ENCODE data around the gene AURKB.

AURKB gene

GRCh38 chr17:8189041-8189710 is 21.2 kb downstream of the AURKB start:
- no peaks in the 10 kb centered on the region for H3K36me3 ChIP-seq (ENCODE audit: control insufficient read depth, insufficient read depth, low read length)
- H3K27me3 ChIP-seq (ENCODE audit: control insufficient read depth, insufficient read depth, low read length, poor library complexity, severe bottlenecking): peaks cover 21% of the 10 kb centered on the region
- H3K4me1 ChIP-seq (ENCODE audit: control insufficient read depth, insufficient read depth, low read length): peaks cover 17% of the 10 kb centered on the region
- WGBS, 2 experiments: 13% methylated on average over 67 of the region's 67 CpGs
- H3K9me3 ChIP-seq (ENCODE audit: control insufficient read depth, low read length): no peaks in the 10 kb centered on the region
- peak overlapping the region; percentile 58 for H3K4me3 ChIP-seq (ENCODE audit: insufficient read depth, low read depth, low read length)
- no peak overlapping the region for H3K27ac ChIP-seq (ENCODE audit: insufficient read depth, low read depth, low read length, poor library complexity, severe bottlenecking)

- Histone ChIP-seq H3K27me3 (ENCODE audit: control insufficient read depth, insufficient read depth, low read length, poor library complexity, severe bottlenecking) (peaks cover 21% of the 10 kb centered on the region), H3K27ac (ENCODE audit: insufficient read depth, low read depth, low read length, poor library complexity, severe bottlenecking) (no peak overlapping the region), H3K4me3 (ENCODE audit: insufficient read depth, low read depth, low read length) (peak overlapping the region; percentile 18), H3K9me3 (ENCODE audit: control insufficient read depth, low read length) (no peaks in the 10 kb centered on the region), H3K4me1 (ENCODE audit: control insufficient read depth, insufficient read depth, low read length) (peaks cover 17% of the 10 kb centered on the region), H3K36me3 (ENCODE audit: control insufficient read depth, insufficient read depth, low read length) (no peaks in the 10 kb centered on the region)
- 60 to 62% methylated on average over 12 of the region's 12 CpGs for WGBS, 2 experiments
Observed at GRCh38 chr17:8188263-8188839, 22.0 kb downstream of the AURKB start.

GRCh38 chr17:8187517-8188262 is 22.7 kb downstream of the AURKB start:
- peak overlapping the region; percentile 11 for H3K27ac ChIP-seq (ENCODE audit: insufficient read depth, low read depth, low read length, poor library complexity, severe bottlenecking)
- H3K36me3 ChIP-seq (ENCODE audit: control insufficient read depth, insufficient read depth, low read length): no peaks in the 10 kb centered on the region
- WGBS, 2 experiments: 3 to 4% methylated on average over 25 of the region's 25 CpGs

GRCh38 chr17:8186787-8187516 is 23.4 kb downstream of the AURKB start:
- 0% methylated on average over 32 of the region's 32 CpGs for WGBS, 2 experiments
- Histone ChIP-seq H3K4me1 (ENCODE audit: control insufficient read depth, insufficient read depth, low read length) (peaks cover 14% of the 10 kb centered on the region), H3K27me3 (ENCODE audit: control insufficient read depth, insufficient read depth, low read length, poor library complexity, severe bottlenecking) (peaks cover 21% of the 10 kb centered on the region), H3K9me3 (ENCODE audit: control insufficient read depth, low read length) (no peaks in the 10 kb centered on the region), H3K27ac (ENCODE audit: insufficient read depth, low read depth, low read length, poor library complexity, severe bottlenecking) (peak overlapping the region; percentile 11), H3K36me3 (ENCODE audit: control insufficient read depth, insufficient read depth, low read length) (no peaks in the 10 kb centered on the region), H3K4me3 (ENCODE audit: insufficient read depth, low read depth, low read length) (peak overlapping the region; percentile 67)

More at GRCh38 chr17:8187517-8188262, 22.7 kb downstream of the AURKB start:
- Histone ChIP-seq H3K9me3 (ENCODE audit: control insufficient read depth, low read length) (no peaks in the 10 kb centered on the region), H3K4me1 (ENCODE audit: control insufficient read depth, insufficient read depth, low read length) (peaks cover 15% of the 10 kb centered on the region), H3K27me3 (ENCODE audit: control insufficient read depth, insufficient read depth, low read length, poor library complexity, severe bottlenecking) (peaks cover 21% of the 10 kb centered on the region), H3K4me3 (ENCODE audit: insufficient read depth, low read depth, low read length) (peak overlapping the region; percentile 67)

GRCh38 chr17:8186446-8186786 is 24.0 kb downstream of the AURKB start:
- Histone ChIP-seq H3K36me3 (ENCODE audit: control insufficient read depth, insufficient read depth, low read length) (no peaks in the 10 kb centered on the region), H3K27me3 (ENCODE audit: control insufficient read depth, insufficient read depth, low read length, poor library complexity, severe bottlenecking) (peaks cover 21% of the 10 kb centered on the region), H3K9me3 (ENCODE audit: control insufficient read depth, low read length) (no peaks in the 10 kb centered on the region), H3K27ac (ENCODE audit: insufficient read depth, low read depth, low read length, poor library complexity, severe bottlenecking) (no peak overlapping the region), H3K4me3 (ENCODE audit: insufficient read depth, low read depth, low read length) (peak overlapping the region; percentile 67), H3K4me1 (ENCODE audit: control insufficient read depth, insufficient read depth, low read length) (peaks cover 14% of the 10 kb centered on the region)
- 0% methylated on average over 23 of the region's 23 CpGs for WGBS, 2 experiments

GRCh38 chr17:8185582-8186445 is 24.6 kb downstream of the AURKB start:
- no peak overlapping the region for H3K27ac ChIP-seq (ENCODE audit: insufficient read depth, low read depth, low read length, poor library complexity, severe bottlenecking)
- H3K4me1 ChIP-seq (ENCODE audit: control insufficient read depth, insufficient read depth, low read length): peaks cover 14% of the 10 kb centered on the region
- peak overlapping the region; percentile 67 for H3K4me3 ChIP-seq (ENCODE audit: insufficient read depth, low read depth, low read length)
- H3K9me3 ChIP-seq (ENCODE audit: control insufficient read depth, low read length): no peaks in the 10 kb centered on the region
- H3K27me3 ChIP-seq (ENCODE audit: control insufficient read depth, insufficient read depth, low read length, poor library complexity, severe bottlenecking): peaks cover 21% of the 10 kb centered on the region
- H3K36me3 ChIP-seq (ENCODE audit: control insufficient read depth, insufficient read depth, low read length): no peaks in the 10 kb centered on the region
- WGBS, 2 experiments: 2 to 3% methylated on average over 44 of the region's 44 CpGs

- H3K4me1 ChIP-seq (ENCODE audit: control insufficient read depth, insufficient read depth, low read length): peaks cover 23% of the 10 kb centered on the region
- no peaks in the 10 kb centered on the region for H3K9me3 ChIP-seq (ENCODE audit: control insufficient read depth, low read length)
- H3K27ac ChIP-seq (ENCODE audit: insufficient read depth, low read depth, low read length, poor library complexity, severe bottlenecking): no peak overlapping the region
- WGBS, 2 experiments: 81 to 82% methylated on average over 19 of the region's 19 CpGs
- no peaks in the 10 kb centered on the region for H3K27me3 ChIP-seq (ENCODE audit: control insufficient read depth, insufficient read depth, low read length, poor library complexity, severe bottlenecking)
- no peaks in the 10 kb centered on the region for H3K36me3 ChIP-seq (ENCODE audit: control insufficient read depth, insufficient read depth, low read length)
- H3K4me3 ChIP-seq (ENCODE audit: insufficient read depth, low read depth, low read length): peak overlapping the region; percentile 63
Observed at GRCh38 chr17:8176998-8177731, 33.2 kb downstream of the AURKB start.

- no peaks in the 10 kb centered on the region for H3K9me3 ChIP-seq (ENCODE audit: control insufficient read depth, low read length)
- no peaks in the 10 kb centered on the region for H3K36me3 ChIP-seq (ENCODE audit: control insufficient read depth, insufficient read depth, low read length)
- WGBS, 2 experiments: 6 to 7% methylated on average over 56 of the region's 56 CpGs
- peak within 1 kb of the TSS; percentile 85 for H3K27ac ChIP-seq (ENCODE audit: insufficient read depth, low read depth, low read length, poor library complexity, severe bottlenecking)
- H3K27me3 ChIP-seq (ENCODE audit: control insufficient read depth, insufficient read depth, low read length, poor library complexity, severe bottlenecking): no peaks in the 10 kb centered on the region
- peak within 1 kb of the TSS; percentile 63 for H3K4me3 ChIP-seq (ENCODE audit: insufficient read depth, low read depth, low read length)
- peaks cover 23% of the 10 kb centered on the region for H3K4me1 ChIP-seq (ENCODE audit: control insufficient read depth, insufficient read depth, low read length)
Observed at GRCh38 chr17:8176197-8176940, 34.0 kb downstream of the AURKB start, which contains the start of gene TMEM107. Gene TMEM107, minus strand, starts transcription at chr17:8176380. Its CDS starts 94 bp downstream, at chr17:8176286.

Data from ectodermal cell (in vitro differentiated cells).